Mesenchymal stem cell (in vitro differentiated cells and primary cell): ENCODE measurements around the gene SEMA6C.
"Not testable (repeated sequence)": the region's sequence is repeated elsewhere in the genome, so short reads cannot be mapped to it uniquely, and the experiment has no call there.

Experiments
- DNase-seq: peaks from one replicate; pipeline ENCODE4 v3.0.0-alpha.2; 2013
- H2AFZ ChIP-seq: one replicate; pipeline ENCODE4 v1.6.1; 2013; ENCODE audit warnings: low read depth, mild to moderate bottlenecking, control low read depth, inconsistent platforms, low read length, moderate library complexity
- H2AK5ac ChIP-seq: 2 replicates; pipeline ENCODE4 v1.6.1; 2013; ENCODE audit warnings: low read length, moderate library complexity, mild to moderate bottlenecking, inconsistent platforms; ENCODE audit not compliant: severe bottlenecking
- H2BK120ac ChIP-seq: one replicate; pipeline ENCODE4 v1.6.1; 2013; ENCODE audit warnings: low read depth, mild to moderate bottlenecking, inconsistent platforms, low read length, moderate library complexity
- H2BK12ac ChIP-seq, 2 experiments: one replicate each; pipeline ENCODE4 v1.6.1; 2013; ENCODE audit warnings: inconsistent platforms in 2 of 2, low read length in 2 of 2, mild to moderate bottlenecking in 2 of 2, moderate library complexity in 2 of 2, control low read depth in 1 of 2
- H2BK15ac ChIP-seq: one replicate; pipeline ENCODE4 v1.6.1; 2013; ENCODE audit warnings: mild to moderate bottlenecking, low read depth, inconsistent platforms; ENCODE audit not compliant: poor library complexity, severe bottlenecking
- H2BK5ac ChIP-seq: 2 replicates; pipeline ENCODE4 v1.6.1; 2013; ENCODE audit warnings: low read depth, mild to moderate bottlenecking, low read length, control low read depth, inconsistent platforms; ENCODE audit not compliant: poor library complexity, severe bottlenecking
- H3K14ac ChIP-seq, 2 experiments: one replicate each; pipeline ENCODE4 v1.6.1; 2013; ENCODE audit warnings: inconsistent platforms in 2 of 2, low read length in 2 of 2, control low read depth in 1 of 2, mild to moderate bottlenecking in 1 of 2, moderate library complexity in 1 of 2
- H3K18ac ChIP-seq, 2 experiments: one replicate each; pipeline ENCODE4 v1.6.1; 2013; ENCODE audit warnings: inconsistent platforms in 2 of 2, low read length in 2 of 2, control low read depth in 1 of 2, low read depth in 1 of 2, mild to moderate bottlenecking in 1 of 2
- H3K23ac ChIP-seq, 2 experiments: one replicate each; pipeline ENCODE4 v1.6.1; 2013; ENCODE audit warnings: inconsistent platforms in 2 of 2, low read length in 2 of 2, mild to moderate bottlenecking in 2 of 2, moderate library complexity in 2 of 2, control low read depth in 1 of 2
- H3K27ac ChIP-seq: 2 replicates; pipeline ENCODE4 v1.5.1; 2013; ENCODE audit warnings: mild to moderate bottlenecking, moderate library complexity, low read length, control low read depth, inconsistent platforms; ENCODE audit not compliant: poor library complexity, severe bottlenecking
- H3K27me3 ChIP-seq, 2 experiments: 2 replicates each; pipeline versions ENCODE4 v1.6.1 to v1.7.0; 2013; ENCODE audit warnings: low read length in 2 of 2, mild to moderate bottlenecking in 2 of 2, moderate library complexity in 2 of 2, control low read depth in 1 of 2, inconsistent platforms in 1 of 2; ENCODE audit not compliant: control insufficient read depth in 1 of 2, insufficient read depth in 1 of 2
- H3K36me3 ChIP-seq, 2 experiments: 2 replicates each; pipeline versions ENCODE4 v1.6.1 to v1.7.0; 2013; ENCODE audit warnings: low read length in 2 of 2, control low read depth in 1 of 2, inconsistent platforms in 1 of 2, low read depth in 1 of 2, mild to moderate bottlenecking in 1 of 2; ENCODE audit not compliant: insufficient read depth in 2 of 2, control insufficient read depth in 1 of 2
- H3K4ac ChIP-seq, 2 experiments: one replicate each; pipeline ENCODE4 v1.6.1; 2013; ENCODE audit warnings: inconsistent platforms in 2 of 2, low read length in 2 of 2, mild to moderate bottlenecking in 2 of 2, moderate library complexity in 2 of 2, control low read depth in 1 of 2, low read depth in 1 of 2
- H3K4me1 ChIP-seq: 2 replicates; pipeline ENCODE4 v1.6.1; 2013; ENCODE audit warnings: low read depth, low read length, control low read depth; ENCODE audit not compliant: control insufficient read depth, insufficient read depth
- H3K4me2 ChIP-seq: 2 replicates; pipeline ENCODE4 v1.6.1; 2013; ENCODE audit warnings: low read length, mild to moderate bottlenecking, inconsistent platforms; ENCODE audit not compliant: poor library complexity, severe bottlenecking
- H3K4me3 ChIP-seq, 2 experiments: 2 replicates each; pipeline versions ENCODE4 v1.5.1 to v1.7.0; 2013; ENCODE audit warnings: low read length in 2 of 2, mild to moderate bottlenecking in 2 of 2, control low read depth in 1 of 2, low read depth in 1 of 2; ENCODE audit not compliant: insufficient read depth in 1 of 2
- H3K79me1 ChIP-seq: replicated peaks from 2 replicates; pipeline ENCODE4 v1.6.1; 2013; ENCODE audit warnings: mild to moderate bottlenecking, control low read depth, low read length, inconsistent platforms; ENCODE audit not compliant: poor library complexity, severe bottlenecking
- H3K9ac ChIP-seq: 2 replicates; pipeline ENCODE4 v1.7.0; 2013; ENCODE audit warnings: mild to moderate bottlenecking, low read length, moderate library complexity
- H3K9me3 ChIP-seq: 2 replicates; pipeline ENCODE4 v1.7.0; 2013; ENCODE audit warnings: mild to moderate bottlenecking, low read length; ENCODE audit not compliant: control insufficient read depth
- H4K8ac ChIP-seq: one replicate; pipeline ENCODE4 v1.6.1; 2013; ENCODE audit warnings: inconsistent platforms, mild to moderate bottlenecking, low read length, moderate library complexity
- H4K91ac ChIP-seq: one replicate; pipeline ENCODE4 v1.6.1; 2013; ENCODE audit warnings: mild to moderate bottlenecking, low read length, inconsistent platforms
- WGBS: methylation state at CpG from one replicate; pipeline ENCODE4 v1.1.7; 2013; ENCODE audit warnings: mixed read lengths; 5-methylcytosine and 5-hydroxymethylcytosine counted together

Gene SEMA6C

DNA sequence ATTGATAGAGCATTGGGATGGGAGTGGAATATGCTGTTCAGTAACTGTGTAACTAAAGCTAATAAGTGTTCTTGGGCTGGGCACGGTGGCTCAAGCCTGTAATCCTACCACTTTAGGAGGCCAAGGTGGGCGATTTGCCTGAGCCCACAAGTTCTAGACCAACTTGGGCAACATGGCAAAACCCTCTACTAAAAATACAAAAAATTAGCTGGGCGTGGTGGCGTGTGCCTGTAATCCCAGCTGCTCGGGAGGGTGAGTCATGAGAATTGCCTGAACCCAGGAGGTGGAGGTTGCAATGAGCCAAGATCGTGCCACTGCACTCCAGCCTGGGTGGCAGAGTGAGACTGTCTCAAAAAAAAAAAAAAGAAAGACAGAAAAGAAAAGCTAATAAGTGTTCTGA is 49.0 kb downstream of the SEMA6C start:
- DNase-seq, H3K23ac ChIP-seq, H3K4me1 ChIP-seq, H3K9me3 ChIP-seq, H3K4me2 ChIP-seq, H3K4me3 ChIP-seq, H4K8ac ChIP-seq, H3K14ac ChIP-seq, H2BK15ac ChIP-seq, H2BK12ac ChIP-seq, H3K36me3 ChIP-seq, H3K79me1 ChIP-seq, H4K91ac ChIP-seq, H3K4ac ChIP-seq, H2AK5ac ChIP-seq, H3K18ac ChIP-seq, H3K27me3 ChIP-seq, H2AFZ ChIP-seq, H2BK5ac ChIP-seq, H3K9ac ChIP-seq, H3K27ac ChIP-seq, H2BK120ac ChIP-seq: not testable (repeated sequence)
- WGBS: 88% methylated on average over 6 of the region's 6 CpGs

DNA sequence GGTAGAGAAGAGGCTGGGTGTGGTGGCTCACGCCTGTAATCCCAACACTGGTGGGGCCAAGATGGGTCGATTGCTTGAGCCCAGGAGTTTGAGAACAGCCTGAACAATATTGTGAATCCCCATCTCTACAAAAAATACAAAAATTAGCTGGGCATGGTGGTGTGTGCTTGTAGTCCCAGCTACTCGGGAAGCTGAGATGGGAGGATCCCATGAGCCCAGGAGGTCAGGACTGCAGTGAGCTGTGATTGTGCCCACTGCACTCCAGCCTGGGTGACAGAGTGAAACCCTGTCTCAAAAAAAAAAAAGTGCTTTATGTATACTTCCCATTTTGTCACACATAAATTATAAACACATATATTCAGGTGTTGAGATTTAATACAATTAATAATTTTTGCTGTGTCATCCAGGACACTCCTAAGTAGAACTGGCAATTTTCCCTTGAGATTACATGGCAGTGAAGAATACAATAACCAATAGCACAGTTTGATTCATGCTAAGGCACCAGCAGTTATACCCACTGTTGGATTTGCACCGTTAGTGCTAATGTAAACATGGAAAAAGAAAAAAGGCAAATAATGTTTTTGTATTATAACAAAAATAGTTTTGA is 60.4 kb downstream of the SEMA6C start:
- Histone ChIP-seq H4K91ac (no peak overlapping the region), H3K9me3 (no peaks in the 10 kb centered on the region), H3K4me3 (no peak overlapping the region), H3K18ac (no peak overlapping the region), H3K4me2 (no peak overlapping the region), H3K36me3 (peaks cover 0 to 4% of the 10 kb centered on the region in 2 experiments), H2AK5ac (no peak overlapping the region), H3K14ac (no peak overlapping the region), H2AFZ (no peak overlapping the region), H3K79me1 (no peaks in the 10 kb centered on the region), H3K4me1 (no peaks in the 10 kb centered on the region), H3K27me3 (no peaks in the 10 kb centered on the region), H4K8ac (no peak overlapping the region), H2BK5ac (no peak overlapping the region), H3K9ac (no peak overlapping the region), H2BK15ac (no peak overlapping the region), H3K27ac (no peak overlapping the region), H3K23ac (no peak overlapping the region), H3K4ac (no peak overlapping the region), H2BK12ac (no peak overlapping the region), H2BK120ac (no peak overlapping the region)
- WGBS: 90% methylated on average over 2 of the region's 4 CpGs
- no peak for DNase-seq
